NCI-H1417 treated with DMSO at 0.1 percent for 48 hours (cell line): ENCODE data around the gene PPRC1.

Source experiments
- DNase-seq: peaks from one replicate; lab custom pipeline; 2025; lab: John Stamatoyannopoulos, UW

The PPRC1 gene

GRCh38 chr10:102146971-102147428 lies 14.2 kb downstream of the PPRC1 start:
- no peak for DNase-seq

- DNase-seq, result no peak
Measured at GRCh38 chr10:102147561-102147960, 14.7 kb downstream of the PPRC1 start.

- DNase-seq, result no peak
Measured at GRCh38 chr10:102148275-102148674, 15.4 kb downstream of the PPRC1 start.

- no peak for DNase-seq
Measured at GRCh38 chr10:102150970-102151773, 18.3 kb downstream of the PPRC1 start.

GRCh38 chr10:102151774-102152544 lies 19.1 kb downstream of the PPRC1 start, which contains the start of gene NOLC1:
NOLC1 (plus strand) TSS chr10:102152389; CDS start chr10:102152411, 22 bp downstream.
- DNase-seq, result peak; percentile 60

- no peak for DNase-seq
Measured at GRCh38 chr10:102152545-102152890, 19.7 kb downstream of the PPRC1 start.

GRCh38 chr10:102153093-102153620 lies 20.3 kb downstream of the PPRC1 start:
- DNase-seq, result no peak

- no peak for DNase-seq
Measured at GRCh38 chr10:102154466-102155116, 21.8 kb downstream of the PPRC1 start.

GRCh38 chr10:102157224-102157623 lies 24.4 kb downstream of the PPRC1 start:
- DNase-seq, result no peak

- no peak for DNase-seq
Measured at GRCh38 chr10:102159051-102159597, 26.3 kb downstream of the PPRC1 start.

- DNase-seq, result no peak
Measured at GRCh38 chr10:102159831-102160230, 27.0 kb downstream of the PPRC1 start.

- DNase-seq, result no peak
Measured at GRCh38 chr10:102163342-102163989, 30.6 kb downstream of the PPRC1 start.

- no peak for DNase-seq
Measured at GRCh38 chr10:102167861-102168260, 35.0 kb downstream of the PPRC1 start.

GRCh38 chr10:102170602-102171001 lies 37.8 kb downstream of the PPRC1 start:
- DNase-seq, result no peak

- DNase-seq, result no peak
Measured at GRCh38 chr10:102172288-102172687, 39.4 kb downstream of the PPRC1 start.

GRCh38 chr10:102175415-102175814 lies 42.6 kb downstream of the PPRC1 start:
- no peak for DNase-seq

GRCh38 chr10:102184606-102185005 lies 51.8 kb downstream of the PPRC1 start:
- no peak for DNase-seq

GRCh38 chr10:102185272-102185671 lies 52.4 kb downstream of the PPRC1 start:
- DNase-seq, result no peak

GRCh38 chr10:102185811-102186527 lies 53.1 kb downstream of the PPRC1 start:
- DNase-seq, result no peak

- no peak for DNase-seq
Measured at GRCh38 chr10:102188298-102188940, 55.6 kb downstream of the PPRC1 start.
